Measurements from ENCODE around the gene NF1.

Gene NF1

DNA sequence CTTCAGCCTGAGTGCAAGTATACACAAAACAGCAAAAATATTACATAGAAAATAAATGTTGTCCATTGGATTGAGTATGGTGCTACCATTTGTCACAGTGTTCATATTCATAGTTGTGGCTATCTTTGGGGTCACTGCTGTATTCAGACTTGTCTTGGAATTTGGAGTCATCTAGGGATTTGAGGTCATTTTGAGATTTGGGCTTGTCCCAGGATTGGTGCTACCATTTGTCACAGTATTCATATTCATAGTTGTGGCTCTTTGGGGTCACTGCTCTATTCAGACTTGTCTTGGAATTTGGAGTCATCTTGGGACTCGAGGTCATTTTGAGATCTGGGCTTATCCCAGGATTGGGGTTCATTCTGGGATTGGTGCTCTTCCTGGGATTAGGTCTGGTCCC, 177.5 kb downstream of the NF1 start:
- Histone ChIP-seq H2AK5ac (ENCODE audit: low read depth, low read length) (no peak overlapping the region), H3K4me2 (ENCODE audit: insufficient read depth, low read length, poor library complexity, severe bottlenecking) (no peak overlapping the region), H2BK120ac (ENCODE audit: low read depth, low read length) (no peak overlapping the region), H3K79me1 (ENCODE audit: low read depth, low read length) (no peaks in the 10 kb centered on the region), H4K91ac (ENCODE audit: low read depth, low read length, poor library complexity) (no peak overlapping the region), H3K23ac (ENCODE audit: low read depth, low read length, poor library complexity) (no peak overlapping the region), H3K4ac (ENCODE audit: low read length) (no peak overlapping the region), H3K9ac (ENCODE audit: low read depth, low read length, poor library complexity) (no peak overlapping the region), H2BK5ac (ENCODE audit: low read length) (no peak overlapping the region), H4K8ac (ENCODE audit: low read depth, low read length) (no peak overlapping the region), H3K36me3 (replicated peaks in 1 of 2; ENCODE audit: control insufficient read depth in 2 of 2, insufficient read depth in 2 of 2, low read length in 2 of 2) (peaks cover 1 to 81% of the 10 kb centered on the region in 2 donors), H2BK12ac (ENCODE audit: low read length) (no peak overlapping the region), H3K4me1 (ENCODE audit: control insufficient read depth in 2 of 2, insufficient read depth in 1 of 2, low read depth in 1 of 2, low read length in 2 of 2) (peaks cover 0 to 12% of the 10 kb centered on the region in 2 donors), H3K9me3 (replicated peaks in 1 of 2; ENCODE audit: control insufficient read depth in 2 of 2, insufficient read depth in 1 of 2, low read depth in 1 of 2, low read length in 2 of 2) (no peaks in the 10 kb centered on the region), H3K14ac (ENCODE audit: low read length) (no peak overlapping the region), H2AFZ (ENCODE audit: low read length) (no peak overlapping the region), H3K27ac (replicated peaks; ENCODE audit: low read length) (no peak overlapping the region), H3K27me3 (ENCODE audit: control insufficient read depth in 3 of 3, insufficient read depth in 3 of 3, low read depth in 1 of 3, low read length in 3 of 3) (no peaks in the 10 kb centered on the region), H3K4me3 (ENCODE audit: low read length in 2 of 2) (no peak overlapping the region), H2BK15ac (ENCODE audit: low read length) (no peak overlapping the region), H3K18ac (ENCODE audit: low read length) (no peak overlapping the region)
- no peak for DNase-seq (ENCODE audit: low spot score)
- no CpG with 5 or more reads among the region's 1 CpG for WGBS, 2 donors (ENCODE audit: extremely low coverage in 2 of 2, insufficient read length in 2 of 2, insufficient replicate concordance in 1 of 2)

DNA sequence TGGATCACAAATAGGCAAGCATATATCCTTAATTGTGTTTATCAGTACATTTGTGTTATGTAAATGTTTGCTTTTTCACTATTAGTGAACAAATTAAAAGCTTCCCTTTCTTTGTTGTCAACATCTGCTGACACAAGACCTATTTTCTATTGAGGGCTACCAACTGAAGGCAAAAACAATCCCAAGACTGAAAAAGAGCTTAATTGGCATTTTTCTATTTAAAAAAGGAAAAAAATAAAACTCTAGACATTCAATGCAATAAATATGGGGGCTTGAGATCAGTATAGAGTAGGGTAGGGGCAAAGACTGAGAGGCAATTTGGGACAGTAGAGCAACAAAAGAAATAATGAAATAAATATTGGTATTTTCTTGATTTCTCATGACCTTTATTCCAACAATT, 178.0 kb downstream of the NF1 start:
- H3K36me3 ChIP-seq (replicated peaks in 1 of 2; ENCODE audit: control insufficient read depth in 2 of 2, insufficient read depth in 2 of 2, low read length in 2 of 2), result peaks cover 2 to 81% of the 10 kb centered on the region in 2 donors

DNA sequence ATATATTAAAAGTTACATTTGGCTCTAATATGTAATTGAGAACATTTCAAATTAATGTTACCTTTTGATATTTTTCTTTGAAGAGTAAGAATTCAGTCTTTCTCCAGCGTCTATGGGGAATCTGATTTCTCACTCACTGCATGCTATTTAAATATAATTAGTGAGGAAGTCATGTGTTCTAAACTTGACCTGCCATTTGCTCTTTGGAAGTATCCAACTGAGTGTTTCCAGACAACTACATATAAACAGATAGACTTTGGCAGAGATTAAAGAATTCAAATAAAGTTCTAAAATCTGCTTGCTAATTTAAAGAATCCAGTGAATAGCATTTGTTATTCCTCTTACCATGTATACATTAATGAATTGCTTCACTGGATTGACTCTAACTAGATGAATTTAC, 178.7 kb downstream of the NF1 start:
- Histone ChIP-seq H3K14ac (ENCODE audit: low read length) (no peak overlapping the region), H4K91ac (ENCODE audit: low read depth, low read length, poor library complexity) (no peak overlapping the region), H4K8ac (ENCODE audit: low read depth, low read length) (no peak overlapping the region), H3K23ac (ENCODE audit: low read depth, low read length, poor library complexity) (no peak overlapping the region), H3K9ac (ENCODE audit: low read depth, low read length, poor library complexity) (no peak overlapping the region), H2BK15ac (ENCODE audit: low read length) (no peak overlapping the region), H3K4me3 (ENCODE audit: low read length in 2 of 2) (no peak overlapping the region), H3K79me1 (ENCODE audit: low read depth, low read length) (no peaks in the 10 kb centered on the region), H3K4me2 (ENCODE audit: insufficient read depth, low read length, poor library complexity, severe bottlenecking) (no peak overlapping the region), H3K36me3 (replicated peaks in 1 of 2; ENCODE audit: control insufficient read depth in 2 of 2, insufficient read depth in 2 of 2, low read length in 2 of 2) (peaks cover 3 to 81% of the 10 kb centered on the region in 2 donors), H2BK5ac (ENCODE audit: low read length) (no peak overlapping the region), H3K27ac (replicated peaks; ENCODE audit: low read length) (no peak overlapping the region), H3K4me1 (ENCODE audit: control insufficient read depth in 2 of 2, insufficient read depth in 1 of 2, low read depth in 1 of 2, low read length in 2 of 2) (peaks cover 0 to 12% of the 10 kb centered on the region in 2 donors), H2AFZ (ENCODE audit: low read length) (no peak overlapping the region), H3K18ac (ENCODE audit: low read length) (no peak overlapping the region), H2AK5ac (ENCODE audit: low read depth, low read length) (no peak overlapping the region), H2BK120ac (ENCODE audit: low read depth, low read length) (no peak overlapping the region), H3K27me3 (ENCODE audit: control insufficient read depth in 3 of 3, insufficient read depth in 3 of 3, low read depth in 1 of 3, low read length in 3 of 3) (no peaks in the 10 kb centered on the region), H3K4ac (ENCODE audit: low read length) (no peak overlapping the region), H2BK12ac (ENCODE audit: low read length) (no peak overlapping the region), H3K9me3 (replicated peaks in 1 of 2; ENCODE audit: control insufficient read depth in 2 of 2, insufficient read depth in 1 of 2, low read depth in 1 of 2, low read length in 2 of 2) (no peaks in the 10 kb centered on the region)
- WGBS, 2 donors (ENCODE audit: extremely low coverage in 2 of 2, insufficient read length in 2 of 2, insufficient replicate concordance in 1 of 2), result no CpG with 5 or more reads among the region's 1 CpG
- DNase-seq (ENCODE audit: low spot score), result no peak

More for the DNA sequence above, 178.0 kb downstream of the NF1 start:
- no peak for DNase-seq (ENCODE audit: low spot score)
- Histone ChIP-seq H3K18ac (ENCODE audit: low read length) (no peak overlapping the region), H3K4ac (ENCODE audit: low read length) (no peak overlapping the region), H3K4me3 (ENCODE audit: low read length in 2 of 2) (no peak overlapping the region), H3K4me2 (ENCODE audit: insufficient read depth, low read length, poor library complexity, severe bottlenecking) (no peak overlapping the region), H4K8ac (ENCODE audit: low read depth, low read length) (no peak overlapping the region), H3K4me1 (ENCODE audit: control insufficient read depth in 2 of 2, insufficient read depth in 1 of 2, low read depth in 1 of 2, low read length in 2 of 2) (peaks cover 0 to 12% of the 10 kb centered on the region in 2 donors), H3K14ac (ENCODE audit: low read length) (no peak overlapping the region), H4K91ac (ENCODE audit: low read depth, low read length, poor library complexity) (no peak overlapping the region), H2BK12ac (ENCODE audit: low read length) (no peak overlapping the region), H3K79me1 (ENCODE audit: low read depth, low read length) (no peaks in the 10 kb centered on the region), H2AK5ac (ENCODE audit: low read depth, low read length) (no peak overlapping the region), H3K23ac (ENCODE audit: low read depth, low read length, poor library complexity) (no peak overlapping the region), H2AFZ (ENCODE audit: low read length) (no peak overlapping the region), H2BK120ac (ENCODE audit: low read depth, low read length) (no peak overlapping the region), H2BK5ac (ENCODE audit: low read length) (no peak overlapping the region), H3K9me3 (replicated peaks in 1 of 2; ENCODE audit: control insufficient read depth in 2 of 2, insufficient read depth in 1 of 2, low read depth in 1 of 2, low read length in 2 of 2) (no peaks in the 10 kb centered on the region), H2BK15ac (ENCODE audit: low read length) (no peak overlapping the region), H3K9ac (ENCODE audit: low read depth, low read length, poor library complexity) (no peak overlapping the region), H3K27me3 (ENCODE audit: control insufficient read depth in 3 of 3, insufficient read depth in 3 of 3, low read depth in 1 of 3, low read length in 3 of 3) (no peaks in the 10 kb centered on the region), H3K27ac (replicated peaks; ENCODE audit: low read length) (no peak overlapping the region)

DNA sequence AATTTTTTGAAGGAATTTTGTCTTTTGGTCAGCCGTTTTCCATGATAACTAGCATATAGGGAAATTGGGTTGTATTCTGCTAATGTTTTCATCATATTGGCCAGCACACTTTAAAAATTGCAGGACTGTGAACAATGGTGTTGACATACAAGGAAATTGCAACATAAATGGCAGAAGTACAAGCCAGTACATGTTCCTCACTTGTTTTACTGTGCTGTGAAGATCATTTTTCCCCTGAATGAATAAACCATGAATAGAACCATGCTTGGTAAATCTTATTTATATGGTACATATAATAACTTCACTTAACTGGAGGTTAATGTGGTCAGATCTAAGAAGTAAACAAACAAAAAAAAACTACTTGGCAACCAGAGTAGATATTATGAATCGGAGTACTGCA, 179.5 kb downstream of the NF1 start:
- Histone ChIP-seq H2AK5ac (ENCODE audit: low read depth, low read length) (no peak overlapping the region), H2BK5ac (ENCODE audit: low read length) (no peak overlapping the region), H3K27me3 (ENCODE audit: control insufficient read depth in 3 of 3, insufficient read depth in 3 of 3, low read depth in 1 of 3, low read length in 3 of 3) (no peaks in the 10 kb centered on the region), H2BK120ac (ENCODE audit: low read depth, low read length) (no peak overlapping the region), H3K36me3 (replicated peaks in 1 of 2; ENCODE audit: control insufficient read depth in 2 of 2, insufficient read depth in 2 of 2, low read length in 2 of 2) (peaks cover 3 to 78% of the 10 kb centered on the region in 2 donors), H4K8ac (ENCODE audit: low read depth, low read length) (no peak overlapping the region), H2BK12ac (ENCODE audit: low read length) (no peak overlapping the region), H3K4me1 (ENCODE audit: control insufficient read depth in 2 of 2, insufficient read depth in 1 of 2, low read depth in 1 of 2, low read length in 2 of 2) (peaks cover 0 to 10% of the 10 kb centered on the region in 2 donors), H3K23ac (ENCODE audit: low read depth, low read length, poor library complexity) (no peak overlapping the region), H3K14ac (ENCODE audit: low read length) (no peak overlapping the region), H3K4ac (ENCODE audit: low read length) (no peak overlapping the region), H3K79me1 (ENCODE audit: low read depth, low read length) (no peaks in the 10 kb centered on the region), H3K4me2 (ENCODE audit: insufficient read depth, low read length, poor library complexity, severe bottlenecking) (no peak overlapping the region), H3K18ac (ENCODE audit: low read length) (no peak overlapping the region), H2AFZ (ENCODE audit: low read length) (no peak overlapping the region), H3K9ac (ENCODE audit: low read depth, low read length, poor library complexity) (no peak overlapping the region), H2BK15ac (ENCODE audit: low read length) (no peak overlapping the region), H3K4me3 (ENCODE audit: low read length in 2 of 2) (no peak overlapping the region), H3K9me3 (replicated peaks in 1 of 2; ENCODE audit: control insufficient read depth in 2 of 2, insufficient read depth in 1 of 2, low read depth in 1 of 2, low read length in 2 of 2) (no peaks in the 10 kb centered on the region), H3K27ac (replicated peaks; ENCODE audit: low read length) (no peak overlapping the region), H4K91ac (ENCODE audit: low read depth, low read length, poor library complexity) (no peak overlapping the region)
- WGBS, 2 donors (ENCODE audit: extremely low coverage in 2 of 2, insufficient read length in 2 of 2, insufficient replicate concordance in 1 of 2), result no CpG with 5 or more reads among the region's 2 CpGs
- no peak for DNase-seq (ENCODE audit: low spot score)
